Loucy (cell line): ENCODE results near the gene PPIF.

Experiments used
- H2AFZ ChIP-seq: fragments of 200-600 bp; sonication (generic); 2 replicates; pipeline ENCODE4 v1.6.0; 2016; ENCODE audit warnings: antibody characterized with exemption, mild to moderate bottlenecking, low read length, moderate library complexity
- H3F3A ChIP-seq: fragments of 200-600 bp; 2 replicates; pipeline ENCODE4 v1.6.0; 2016; ENCODE audit warnings: antibody characterized with exemption, low read depth, mild to moderate bottlenecking
- H3K27me3 ChIP-seq: fragments of 200-600 bp; sonication (generic); 2 replicates; pipeline ENCODE4 v1.6.1; 2014; ENCODE audit warnings: low read length, mild to moderate bottlenecking; ENCODE audit not compliant: insufficient read depth, poor library complexity, severe bottlenecking
- H3K36me3 ChIP-seq: fragments of 200-600 bp; sonication (generic); 2 replicates; pipeline ENCODE4 v1.6.1; 2016; ENCODE audit warnings: low read length; ENCODE audit not compliant: insufficient read depth
- H3K4me1 ChIP-seq: fragments of 200-600 bp; sonication (generic); 2 replicates; pipeline ENCODE4 v1.5.1; 2014; ENCODE audit warnings: low read length, mild to moderate bottlenecking; ENCODE audit not compliant: insufficient read depth, poor library complexity, severe bottlenecking
- H3K4me2 ChIP-seq: fragments of 200-600 bp; sonication (generic); 2 replicates; pipeline ENCODE4 v1.6.0; 2014; ENCODE audit warnings: antibody characterized with exemption, low read length, low read depth, mild to moderate bottlenecking; ENCODE audit not compliant: poor library complexity, severe bottlenecking
- H3K4me3 ChIP-seq: fragments of 200-600 bp; sonication (generic); 2 replicates; pipeline ENCODE4 v1.5.1; 2014; ENCODE audit warnings: low read length, mild to moderate bottlenecking, mixed read lengths; ENCODE audit not compliant: poor library complexity, severe bottlenecking
- H3K79me2 ChIP-seq: fragments of 200-600 bp; sonication (generic); 2 replicates; pipeline ENCODE4 v1.6.1; 2014; ENCODE audit warnings: low read length; ENCODE audit not compliant: insufficient read depth
- H3K9ac ChIP-seq: fragments of 200-600 bp; sonication (generic); 2 replicates; pipeline ENCODE4 v1.6.0; 2014; ENCODE audit warnings: mild to moderate bottlenecking, low read depth, low read length, moderate library complexity; ENCODE audit not compliant: poor library complexity, severe bottlenecking
- H3K9me2 ChIP-seq: fragments of 200-600 bp; sonication (generic); replicated peaks from 2 replicates; pipeline ENCODE4 v1.6.1; 2016; ENCODE audit warnings: low read depth, low read length, mixed read lengths
- H3K9me3 ChIP-seq: fragments of 200-600 bp; sonication (generic); 2 replicates; pipeline ENCODE4 v1.6.1; 2014; ENCODE audit warnings: mild to moderate bottlenecking, antibody characterized with exemption, low read length, low read depth; ENCODE audit not compliant: insufficient read depth
- H4K20me1 ChIP-seq: fragments of 200-600 bp; sonication (generic); 2 replicates; pipeline ENCODE4 v1.6.0; 2014; ENCODE audit warnings: antibody characterized with exemption, low read length, mild to moderate bottlenecking; ENCODE audit not compliant: insufficient read depth, poor library complexity, severe bottlenecking
- EZH2phosphoT487 ChIP-seq: fragments of 200-600 bp; IDR thresholded peaks from 2 replicates; pipeline ENCODE4 v1.6.1; 2018; ENCODE audit warnings: antibody characterized with exemption, mild to moderate bottlenecking, moderate library complexity, borderline replicate concordance
- TF ChIP-seq, protein P1 (sequence below): fragments of 200-600 bp; sonication (generic); conservative IDR thresholded peaks from 2 replicates; pipeline ENCODE4 v1.5.1; 2014; ENCODE audit warnings: mild to moderate bottlenecking, antibody characterized with exemption, low read length

Gene PPIF

DNA sequence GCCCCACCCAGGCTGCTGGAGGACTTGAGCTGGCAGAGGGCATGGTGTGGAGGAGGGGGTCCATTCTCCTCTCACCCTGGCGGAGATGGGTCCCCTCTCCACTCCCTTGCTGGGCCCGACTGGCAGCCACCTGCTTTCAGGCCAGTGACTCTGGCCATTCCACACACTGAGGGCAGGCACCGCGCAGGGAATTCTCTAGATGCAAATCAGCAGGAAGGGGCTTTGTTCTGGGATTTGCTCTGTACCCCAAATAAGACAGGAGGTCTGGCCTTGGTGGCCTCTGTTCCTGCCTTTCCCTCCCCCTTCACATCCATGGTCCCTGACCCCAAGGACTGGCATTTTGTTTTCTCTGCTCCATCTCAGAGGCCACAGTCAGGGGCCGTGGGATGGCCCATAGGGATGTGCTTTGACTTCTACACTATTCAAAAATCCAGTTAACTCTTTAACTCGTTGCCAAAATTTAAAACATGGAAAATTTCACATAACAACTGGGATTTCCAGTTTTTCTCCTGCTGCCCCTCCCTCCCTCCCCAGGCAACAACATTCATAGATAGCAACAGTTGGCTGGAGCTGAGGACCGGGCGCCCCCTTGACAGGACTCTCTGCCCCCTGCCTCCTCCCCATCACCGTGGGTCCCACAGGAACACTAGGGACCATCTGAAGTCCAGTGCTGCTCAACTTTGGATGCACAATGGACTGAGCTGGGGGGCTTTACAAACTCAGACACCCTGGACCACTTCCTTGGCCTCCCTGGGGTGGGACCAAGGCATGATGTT lies 33.9 kb downstream of the PPIF start:
- Histone ChIP-seq H3K27me3 (no peaks in the 10 kb centered on the region), H3K4me1 (no peaks in the 10 kb centered on the region), H3K4me2 (no peak overlapping the region), H3F3A (no peaks in the 10 kb centered on the region), H3K9me3 (no peaks in the 10 kb centered on the region), H3K36me3 (no peaks in the 10 kb centered on the region), H3K9ac (no peak overlapping the region), H3K4me3 (no peak overlapping the region), H2AFZ (no peak overlapping the region), H3K9me2 (no peaks in the 10 kb centered on the region), H3K79me2 (no peaks in the 10 kb centered on the region), H4K20me1 (no peaks in the 10 kb centered on the region)
- no peak for TF ChIP-seq EZH2phosphoT487
- TF ChIP-seq, protein P1, sequence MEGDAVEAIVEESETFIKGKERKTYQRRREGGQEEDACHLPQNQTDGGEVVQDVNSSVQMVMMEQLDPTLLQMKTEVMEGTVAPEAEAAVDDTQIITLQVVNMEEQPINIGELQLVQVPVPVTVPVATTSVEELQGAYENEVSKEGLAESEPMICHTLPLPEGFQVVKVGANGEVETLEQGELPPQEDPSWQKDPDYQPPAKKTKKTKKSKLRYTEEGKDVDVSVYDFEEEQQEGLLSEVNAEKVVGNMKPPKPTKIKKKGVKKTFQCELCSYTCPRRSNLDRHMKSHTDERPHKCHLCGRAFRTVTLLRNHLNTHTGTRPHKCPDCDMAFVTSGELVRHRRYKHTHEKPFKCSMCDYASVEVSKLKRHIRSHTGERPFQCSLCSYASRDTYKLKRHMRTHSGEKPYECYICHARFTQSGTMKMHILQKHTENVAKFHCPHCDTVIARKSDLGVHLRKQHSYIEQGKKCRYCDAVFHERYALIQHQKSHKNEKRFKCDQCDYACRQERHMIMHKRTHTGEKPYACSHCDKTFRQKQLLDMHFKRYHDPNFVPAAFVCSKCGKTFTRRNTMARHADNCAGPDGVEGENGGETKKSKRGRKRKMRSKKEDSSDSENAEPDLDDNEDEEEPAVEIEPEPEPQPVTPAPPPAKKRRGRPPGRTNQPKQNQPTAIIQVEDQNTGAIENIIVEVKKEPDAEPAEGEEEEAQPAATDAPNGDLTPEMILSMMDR, result no peak

DNA sequence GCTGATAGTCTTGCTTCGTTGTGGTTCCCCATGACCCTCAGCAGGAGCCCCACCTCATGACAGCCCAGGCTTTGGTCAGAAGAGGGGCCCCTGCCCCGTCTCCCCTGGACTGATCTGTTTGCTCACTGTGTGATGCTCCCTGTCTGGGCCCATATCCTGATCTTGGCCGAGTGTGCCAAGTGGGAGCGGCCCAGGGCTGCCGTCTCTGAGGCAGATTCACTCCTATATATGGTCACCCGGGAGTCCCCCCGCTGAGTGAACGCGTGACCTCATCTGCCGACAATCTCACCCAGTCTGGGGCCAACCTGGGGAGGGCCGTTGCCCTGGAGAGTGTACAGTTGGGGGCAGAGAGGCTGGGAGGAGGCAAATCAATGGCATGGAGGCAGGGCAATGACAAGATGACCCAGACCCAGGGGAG lies 34.5 kb downstream of the PPIF start:
- Histone ChIP-seq H3K9me2 (no peaks in the 10 kb centered on the region), H3K4me2 (no peak overlapping the region), H3K79me2 (no peaks in the 10 kb centered on the region), H3K36me3 (no peaks in the 10 kb centered on the region), H4K20me1 (no peaks in the 10 kb centered on the region), H3K9me3 (no peaks in the 10 kb centered on the region), H3K9ac (no peak overlapping the region), H3K4me1 (no peaks in the 10 kb centered on the region), H3K4me3 (no peak overlapping the region), H2AFZ (no peak overlapping the region), H3F3A (no peaks in the 10 kb centered on the region), H3K27me3 (no peaks in the 10 kb centered on the region)
- TF ChIP-seq EZH2phosphoT487, result no peak
- TF ChIP-seq, protein P1, result no peak

DNA sequence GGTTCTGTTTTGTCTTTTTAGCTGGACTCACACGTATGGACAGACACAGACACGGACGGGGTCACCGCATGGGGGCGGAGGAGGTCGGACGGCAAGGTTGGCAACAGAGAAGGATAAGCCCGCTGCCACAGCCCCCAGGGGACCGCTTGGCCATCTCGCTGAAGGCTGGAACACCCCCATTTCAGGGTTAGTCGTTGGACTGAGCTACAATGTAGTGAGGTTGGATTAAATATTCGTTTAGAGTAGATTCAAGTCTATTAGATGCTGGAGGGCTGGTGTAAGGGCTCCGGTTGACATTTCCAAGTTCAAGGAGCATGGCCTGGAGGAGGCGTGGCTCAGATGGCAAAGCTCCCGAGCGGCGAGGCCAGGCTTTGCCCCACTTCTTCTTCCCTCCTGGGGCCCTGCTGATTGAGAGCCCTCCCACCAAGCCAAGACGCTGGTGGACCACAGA lies 35.2 kb downstream of the PPIF start:
- Histone ChIP-seq H2AFZ (no peak overlapping the region), H4K20me1 (no peaks in the 10 kb centered on the region), H3K36me3 (no peaks in the 10 kb centered on the region), H3F3A (no peaks in the 10 kb centered on the region), H3K4me2 (no peak overlapping the region), H3K9ac (no peak overlapping the region), H3K27me3 (no peaks in the 10 kb centered on the region), H3K9me3 (no peaks in the 10 kb centered on the region), H3K9me2 (no peaks in the 10 kb centered on the region), H3K79me2 (no peaks in the 10 kb centered on the region), H3K4me1 (no peaks in the 10 kb centered on the region), H3K4me3 (no peak overlapping the region)
- no peak for TF ChIP-seq EZH2phosphoT487
- TF ChIP-seq, protein P1, result no peak
